GM12892 (cell line): Measurements from ENCODE around the gene WASHC2A.
"Not testable (repeated sequence)": the region's sequence is repeated elsewhere in the genome, so short reads cannot be mapped to it uniquely, and the experiment has no call there.

ENCODE experiments used
- POLR2A ChIP-seq: IDR thresholded peaks from 2 replicates; pipeline ENCODE4 v1.6.1; 2011; ENCODE audit warnings: low read depth, low read length, control low read depth
- POLR2AphosphoS5 ChIP-seq: IDR thresholded peaks from 2 replicates; pipeline ENCODE4 v1.6.1; 2011; ENCODE audit warnings: low read depth, low read length, control low read depth

DNA sequence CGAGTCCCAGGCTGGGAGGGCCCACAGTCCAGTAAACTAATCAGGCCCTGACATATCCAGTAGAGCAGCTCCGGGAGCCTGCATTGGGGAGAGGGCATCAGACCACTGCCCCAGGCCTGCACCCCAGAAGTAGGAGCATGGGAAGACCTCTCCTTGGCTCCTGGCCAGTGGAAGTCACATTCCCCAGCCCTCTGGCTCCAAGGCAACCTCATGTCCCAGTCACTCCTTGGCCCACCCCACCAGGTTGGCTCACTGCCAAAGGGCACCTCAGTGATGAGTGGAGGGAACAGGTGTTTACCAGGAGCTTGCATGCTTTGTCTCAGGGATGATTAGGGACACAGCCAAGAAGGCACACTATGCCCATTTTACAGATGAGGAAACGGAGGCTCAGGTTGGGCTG lies 48.5 kb upstream of the WASHC2A start:
- TF ChIP-seq POLR2A, POLR2AphosphoS5: not testable (repeated sequence)
